ENCODE results near the gene IFT80.

IFT80 gene

DNA sequence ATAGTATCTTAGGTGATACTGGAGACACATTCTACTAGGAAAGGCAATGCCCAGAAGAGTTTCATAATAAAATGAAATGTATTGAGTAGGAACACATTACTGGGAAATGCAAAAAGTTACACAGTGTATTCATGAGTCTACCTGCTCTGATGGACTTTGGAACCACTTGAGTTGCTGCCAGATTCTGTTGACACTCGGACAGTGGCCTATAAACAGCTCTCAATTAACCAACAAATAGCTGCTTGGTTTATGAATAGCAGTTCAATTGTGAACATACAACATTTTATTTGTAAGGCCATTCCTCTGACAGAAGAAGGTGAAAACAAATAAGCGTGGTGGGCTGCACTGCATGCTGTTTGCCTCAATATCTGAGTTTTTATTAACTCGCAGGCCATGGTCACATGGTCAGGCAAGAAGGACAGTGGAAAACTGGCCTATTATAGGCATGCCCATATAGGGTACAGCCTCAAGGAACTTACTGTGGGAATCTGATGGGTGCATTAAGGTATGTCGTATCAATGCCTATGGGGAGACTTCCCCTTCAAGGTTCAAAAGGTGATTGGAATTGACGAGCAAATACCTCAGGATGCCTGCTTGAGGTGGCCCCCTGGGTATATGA is 107.6 kb downstream of the IFT80 start:
- Histone ChIP-seq H3K4me1 (ENCODE audit: control insufficient read depth in 2 of 2, insufficient read depth in 2 of 2, low read length in 2 of 2) (no peaks in the 10 kb centered on the region), H3K9me3 (ENCODE audit: control insufficient read depth in 2 of 2, low read length in 2 of 2) (no peaks in the 10 kb centered on the region), H3K27me3 (ENCODE audit: control insufficient read depth in 2 of 2, insufficient read depth in 2 of 2, low read length in 2 of 2) (no peaks in the 10 kb centered on the region), H3K36me3 (ENCODE audit: control insufficient read depth in 2 of 2, insufficient read depth in 2 of 2, low read length in 2 of 2) (no peaks in the 10 kb centered on the region), H3K27ac (ENCODE audit: low read depth in 2 of 2, low read length in 2 of 2) (no peak overlapping the region), H3K9ac (ENCODE audit: low read depth in 1 of 2, low read length in 2 of 2) (no peak overlapping the region), H3K4me3 (ENCODE audit: low read length in 2 of 2) (no peak overlapping the region)

DNA sequence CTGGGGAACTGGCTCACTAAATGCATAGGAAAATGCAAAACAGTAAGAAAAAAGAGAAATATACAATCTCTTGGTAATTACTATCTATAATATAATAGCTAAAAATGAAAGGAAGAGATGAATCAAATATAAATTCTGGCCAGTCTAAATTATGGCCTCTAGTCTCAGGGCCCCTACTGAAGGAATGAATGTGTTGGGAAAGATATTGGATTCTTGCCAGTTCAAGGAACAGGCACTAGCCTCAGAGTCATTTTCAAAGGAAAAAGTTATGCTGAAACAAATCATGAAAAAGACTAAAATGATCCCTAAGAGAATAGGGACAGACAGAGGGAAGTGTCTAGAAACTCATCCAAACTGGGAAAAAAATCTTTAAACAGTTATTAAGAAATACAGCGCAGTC is 111.4 kb downstream of the IFT80 start:
- Histone ChIP-seq H3K9ac (ENCODE audit: low read depth in 1 of 2, low read length in 2 of 2) (no peak overlapping the region), H3K27me3 (ENCODE audit: control insufficient read depth in 2 of 2, insufficient read depth in 2 of 2, low read length in 2 of 2) (no peaks in the 10 kb centered on the region), H3K9me3 (ENCODE audit: control insufficient read depth in 2 of 2, low read length in 2 of 2) (no peaks in the 10 kb centered on the region), H3K27ac (ENCODE audit: low read depth in 2 of 2, low read length in 2 of 2) (no peak overlapping the region), H3K4me3 (ENCODE audit: low read length in 2 of 2) (no peak overlapping the region), H3K36me3 (ENCODE audit: control insufficient read depth in 2 of 2, insufficient read depth in 2 of 2, low read length in 2 of 2) (no peaks in the 10 kb centered on the region), H3K4me1 (ENCODE audit: control insufficient read depth in 2 of 2, insufficient read depth in 2 of 2, low read length in 2 of 2) (no peaks in the 10 kb centered on the region)

DNA sequence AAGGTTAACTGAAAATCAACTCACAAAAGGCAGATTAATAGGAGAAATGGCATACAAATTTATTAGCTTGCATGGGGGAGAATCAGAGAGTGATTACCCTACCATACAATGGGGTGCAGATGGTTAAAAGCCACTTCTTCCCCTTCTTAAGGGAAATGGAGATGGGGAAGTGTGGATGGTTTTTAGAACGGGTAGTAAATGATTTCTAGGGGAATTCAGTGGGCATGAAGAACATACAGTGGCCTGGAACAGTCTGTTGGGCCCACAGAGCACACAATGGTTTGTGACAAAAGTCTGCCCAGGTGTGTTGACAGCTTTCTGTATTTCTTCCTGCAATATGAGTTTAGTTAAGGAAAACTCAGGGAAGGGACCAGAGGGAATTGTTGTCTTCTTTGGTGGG is 112.8 kb downstream of the IFT80 start:
- Histone ChIP-seq H3K36me3 (ENCODE audit: control insufficient read depth in 2 of 2, insufficient read depth in 2 of 2, low read length in 2 of 2) (no peaks in the 10 kb centered on the region), H3K9me3 (ENCODE audit: control insufficient read depth in 2 of 2, low read length in 2 of 2) (no peaks in the 10 kb centered on the region), H3K27me3 (ENCODE audit: control insufficient read depth in 2 of 2, insufficient read depth in 2 of 2, low read length in 2 of 2) (no peaks in the 10 kb centered on the region), H3K4me3 (ENCODE audit: low read length in 2 of 2) (no peak overlapping the region), H3K9ac (ENCODE audit: low read depth in 1 of 2, low read length in 2 of 2) (no peak overlapping the region), H3K4me1 (ENCODE audit: control insufficient read depth in 2 of 2, insufficient read depth in 2 of 2, low read length in 2 of 2) (no peaks in the 10 kb centered on the region), H3K27ac (ENCODE audit: low read depth in 2 of 2, low read length in 2 of 2) (no peak overlapping the region)

DNA sequence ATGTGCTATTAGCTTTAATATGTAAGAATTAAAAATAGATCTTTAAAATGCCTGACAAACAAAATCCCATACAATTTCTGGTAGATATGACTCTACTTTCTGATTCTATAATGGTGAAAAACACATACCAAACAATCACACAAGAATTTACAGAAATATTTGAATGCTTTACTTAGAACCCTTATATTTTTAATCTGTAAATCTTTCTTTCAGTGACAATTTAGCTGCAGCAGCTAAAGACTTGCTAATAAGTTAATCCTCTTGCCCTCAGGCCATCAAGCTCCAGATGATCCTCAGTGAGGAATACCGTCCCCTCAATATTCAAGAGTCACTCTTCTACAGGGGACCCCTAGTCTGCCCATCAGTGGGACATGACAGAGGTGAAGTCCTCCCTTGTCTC is 118.2 kb downstream of the IFT80 start:
- Histone ChIP-seq H3K27ac (ENCODE audit: low read depth in 2 of 2, low read length in 2 of 2) (no peak overlapping the region), H3K9ac (ENCODE audit: low read depth in 1 of 2, low read length in 2 of 2) (no peak overlapping the region), H3K27me3 (ENCODE audit: control insufficient read depth in 2 of 2, insufficient read depth in 2 of 2, low read length in 2 of 2) (no peaks in the 10 kb centered on the region), H3K36me3 (ENCODE audit: control insufficient read depth in 2 of 2, insufficient read depth in 2 of 2, low read length in 2 of 2) (peaks cover 3 to 4% of the 10 kb centered on the region in 2 donors), H3K4me3 (ENCODE audit: low read length in 2 of 2) (no peak overlapping the region), H3K9me3 (ENCODE audit: control insufficient read depth in 2 of 2, low read length in 2 of 2) (no peaks in the 10 kb centered on the region), H3K4me1 (ENCODE audit: control insufficient read depth in 2 of 2, insufficient read depth in 2 of 2, low read length in 2 of 2) (no peaks in the 10 kb centered on the region)

DNA sequence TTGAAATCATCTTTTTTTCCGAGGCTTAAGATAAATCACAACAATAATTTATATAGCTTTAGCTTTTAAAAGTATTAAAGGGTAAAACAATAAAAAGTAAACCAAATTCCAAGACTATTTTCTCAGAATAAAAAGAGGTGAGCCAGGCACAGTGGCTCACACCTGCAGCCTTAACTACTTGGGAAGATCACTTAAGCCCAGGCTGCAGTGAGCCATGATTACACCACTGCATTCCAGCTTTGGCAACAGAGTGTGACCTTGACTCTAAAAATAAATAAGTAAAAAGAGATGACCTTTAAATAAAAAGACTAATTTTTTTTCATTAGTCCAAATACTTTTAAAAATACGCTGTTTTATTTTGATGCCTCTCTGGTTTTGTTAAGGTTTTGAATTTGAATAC is 119.4 kb downstream of the IFT80 start:
- H3K9me3 ChIP-seq (ENCODE audit: control insufficient read depth in 2 of 2, low read length in 2 of 2) = no peaks in the 10 kb centered on the region
- no peaks in the 10 kb centered on the region for H3K27me3 ChIP-seq (ENCODE audit: control insufficient read depth in 2 of 2, insufficient read depth in 2 of 2, low read length in 2 of 2)
- peaks cover 3 to 4% of the 10 kb centered on the region in 2 donors for H3K36me3 ChIP-seq (ENCODE audit: control insufficient read depth in 2 of 2, insufficient read depth in 2 of 2, low read length in 2 of 2)
- H3K27ac ChIP-seq (ENCODE audit: low read depth in 2 of 2, low read length in 2 of 2) = no peak overlapping the region
- no peak overlapping the region for H3K4me3 ChIP-seq (ENCODE audit: low read length in 2 of 2)
- no peak overlapping the region for H3K9ac ChIP-seq (ENCODE audit: low read depth in 1 of 2, low read length in 2 of 2)
- H3K4me1 ChIP-seq (ENCODE audit: control insufficient read depth in 2 of 2, insufficient read depth in 2 of 2, low read length in 2 of 2) = no peaks in the 10 kb centered on the region

DNA sequence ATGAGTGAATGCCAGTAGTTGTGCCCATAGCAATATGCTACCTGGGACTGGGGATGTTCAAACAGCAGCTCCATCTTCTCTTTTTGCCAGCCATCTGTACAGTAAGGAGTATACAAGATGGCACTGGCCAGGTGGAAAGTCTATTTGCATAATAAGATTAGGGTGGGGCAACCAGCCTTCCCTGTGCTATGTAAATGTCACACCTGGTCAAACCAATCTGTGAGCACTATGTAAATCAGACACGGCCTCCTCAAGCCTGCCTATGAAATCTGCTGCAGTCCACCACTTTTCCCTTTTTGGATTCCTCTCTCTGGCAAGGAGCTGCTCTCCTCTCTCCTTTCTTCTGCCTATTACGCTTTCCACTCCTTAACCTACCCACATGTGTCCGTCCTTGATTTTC is 120.8 kb downstream of the IFT80 start:
- Histone ChIP-seq H3K4me1 (ENCODE audit: control insufficient read depth in 2 of 2, insufficient read depth in 2 of 2, low read length in 2 of 2) (no peaks in the 10 kb centered on the region), H3K9me3 (ENCODE audit: control insufficient read depth in 2 of 2, low read length in 2 of 2) (no peaks in the 10 kb centered on the region), H3K27ac (ENCODE audit: low read depth in 2 of 2, low read length in 2 of 2) (no peak overlapping the region), H3K9ac (ENCODE audit: low read depth in 1 of 2, low read length in 2 of 2) (no peak overlapping the region), H3K4me3 (ENCODE audit: low read length in 2 of 2) (no peak overlapping the region), H3K27me3 (ENCODE audit: control insufficient read depth in 2 of 2, insufficient read depth in 2 of 2, low read length in 2 of 2) (no peaks in the 10 kb centered on the region), H3K36me3 (ENCODE audit: control insufficient read depth in 2 of 2, insufficient read depth in 2 of 2, low read length in 2 of 2) (peaks cover 3 to 4% of the 10 kb centered on the region in 2 donors)

DNA sequence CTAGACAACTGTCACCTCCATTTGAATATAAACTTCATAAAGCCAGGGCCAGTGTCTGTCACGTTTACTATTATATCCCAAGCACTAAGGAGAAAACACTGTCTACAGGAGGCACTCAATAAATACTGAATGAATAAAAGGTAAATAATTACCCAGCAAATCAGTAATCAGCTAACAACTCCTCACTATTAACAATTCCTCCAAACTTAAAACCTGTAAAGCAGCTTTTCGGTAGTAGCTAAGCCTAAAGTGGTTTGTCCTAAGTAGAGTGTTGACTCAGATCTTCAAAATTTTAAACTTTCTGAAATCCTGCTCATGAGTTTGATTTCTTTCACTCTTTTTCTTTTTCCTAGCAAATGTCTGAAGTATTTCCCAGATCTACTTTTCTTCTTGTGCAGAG is 133.9 kb downstream of the IFT80 start:
- Histone ChIP-seq H3K36me3 (ENCODE audit: control insufficient read depth in 2 of 2, insufficient read depth in 2 of 2, low read length in 2 of 2) (peaks cover 0 to 2% of the 10 kb centered on the region in 2 donors), H3K4me1 (ENCODE audit: control insufficient read depth in 2 of 2, insufficient read depth in 2 of 2, low read length in 2 of 2) (no peaks in the 10 kb centered on the region), H3K27ac (ENCODE audit: low read depth in 2 of 2, low read length in 2 of 2) (no peak overlapping the region), H3K4me3 (ENCODE audit: low read length in 2 of 2) (no peak overlapping the region), H3K9me3 (ENCODE audit: control insufficient read depth in 2 of 2, low read length in 2 of 2) (no peaks in the 10 kb centered on the region), H3K9ac (ENCODE audit: low read depth in 1 of 2, low read length in 2 of 2) (no peak overlapping the region), H3K27me3 (ENCODE audit: control insufficient read depth in 2 of 2, insufficient read depth in 2 of 2, low read length in 2 of 2) (no peaks in the 10 kb centered on the region)

DNA sequence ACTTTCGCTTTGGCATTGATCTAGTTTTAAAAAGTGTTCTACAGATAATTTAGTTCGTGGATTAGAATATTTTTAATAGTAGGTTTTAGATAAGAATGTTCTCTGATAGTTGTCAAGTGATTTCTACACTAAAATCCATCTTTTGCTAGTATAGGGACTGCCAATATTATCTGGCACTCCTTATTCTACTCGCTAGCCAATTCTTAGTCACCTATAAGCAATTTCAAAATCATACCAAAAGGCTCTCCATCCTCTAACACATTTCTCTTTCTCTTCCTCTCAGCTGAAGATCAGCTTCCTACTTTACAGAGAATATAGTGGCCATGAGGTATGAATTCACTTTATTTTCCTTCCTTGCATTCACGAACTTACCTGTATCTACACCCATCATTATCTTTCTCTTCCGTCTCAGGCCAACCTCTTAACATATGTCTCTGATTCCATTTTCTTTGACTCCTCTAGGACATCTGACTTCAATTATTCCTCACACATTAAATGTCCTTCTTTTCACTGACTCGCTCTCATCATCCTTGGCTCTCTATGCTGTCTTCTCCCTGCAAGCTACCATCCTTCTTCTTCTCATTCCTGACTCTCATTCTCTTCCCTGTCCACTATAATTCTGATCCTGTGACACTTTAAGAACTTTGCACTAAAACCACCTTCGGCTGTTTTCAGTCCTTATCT is 138.3 kb downstream of the IFT80 start:
- no peaks in the 10 kb centered on the region for H3K36me3 ChIP-seq (ENCODE audit: control insufficient read depth in 2 of 2, insufficient read depth in 2 of 2, low read length in 2 of 2)
- no peak overlapping the region for H3K27ac ChIP-seq (ENCODE audit: low read depth in 2 of 2, low read length in 2 of 2)
- no peaks in the 10 kb centered on the region for H3K4me1 ChIP-seq (ENCODE audit: control insufficient read depth in 2 of 2, insufficient read depth in 2 of 2, low read length in 2 of 2)
- no peaks in the 10 kb centered on the region for H3K27me3 ChIP-seq (ENCODE audit: control insufficient read depth in 2 of 2, insufficient read depth in 2 of 2, low read length in 2 of 2)
- no peaks in the 10 kb centered on the region for H3K9me3 ChIP-seq (ENCODE audit: control insufficient read depth in 2 of 2, low read length in 2 of 2)
- no peak overlapping the region for H3K4me3 ChIP-seq (ENCODE audit: low read length in 2 of 2)
- H3K9ac ChIP-seq (ENCODE audit: low read depth in 1 of 2, low read length in 2 of 2) = no peak overlapping the region

DNA sequence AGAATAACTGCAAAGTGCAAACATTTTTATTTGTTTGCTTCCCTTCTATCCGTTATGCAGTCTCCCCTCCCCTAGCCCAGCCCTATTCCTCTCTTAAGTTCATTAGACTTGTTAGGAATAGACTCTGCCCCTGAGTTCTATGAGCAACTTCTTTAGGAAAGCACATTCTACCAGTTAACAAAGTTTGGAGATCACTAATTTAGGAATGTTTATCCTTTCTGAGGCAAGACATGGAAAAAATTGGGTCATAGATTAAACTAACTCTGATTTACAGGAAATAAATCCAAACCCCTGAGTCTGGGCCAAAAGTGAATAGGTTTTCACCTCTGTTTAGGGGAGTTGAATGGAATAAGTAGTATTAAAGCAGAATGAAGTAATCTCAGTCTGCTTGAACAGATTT is 139.4 kb downstream of the IFT80 start:
- H3K27me3 ChIP-seq (ENCODE audit: control insufficient read depth in 2 of 2, insufficient read depth in 2 of 2, low read length in 2 of 2) = no peaks in the 10 kb centered on the region
- H3K36me3 ChIP-seq (ENCODE audit: control insufficient read depth in 2 of 2, insufficient read depth in 2 of 2, low read length in 2 of 2) = no peaks in the 10 kb centered on the region
- no peak overlapping the region for H3K27ac ChIP-seq (ENCODE audit: low read depth in 2 of 2, low read length in 2 of 2)
- no peak overlapping the region for H3K4me3 ChIP-seq (ENCODE audit: low read length in 2 of 2)
- H3K9me3 ChIP-seq (ENCODE audit: control insufficient read depth in 2 of 2, low read length in 2 of 2) = no peaks in the 10 kb centered on the region
- no peak overlapping the region for H3K9ac ChIP-seq (ENCODE audit: low read depth in 1 of 2, low read length in 2 of 2)
- no peaks in the 10 kb centered on the region for H3K4me1 ChIP-seq (ENCODE audit: control insufficient read depth in 2 of 2, insufficient read depth in 2 of 2, low read length in 2 of 2)

DNA sequence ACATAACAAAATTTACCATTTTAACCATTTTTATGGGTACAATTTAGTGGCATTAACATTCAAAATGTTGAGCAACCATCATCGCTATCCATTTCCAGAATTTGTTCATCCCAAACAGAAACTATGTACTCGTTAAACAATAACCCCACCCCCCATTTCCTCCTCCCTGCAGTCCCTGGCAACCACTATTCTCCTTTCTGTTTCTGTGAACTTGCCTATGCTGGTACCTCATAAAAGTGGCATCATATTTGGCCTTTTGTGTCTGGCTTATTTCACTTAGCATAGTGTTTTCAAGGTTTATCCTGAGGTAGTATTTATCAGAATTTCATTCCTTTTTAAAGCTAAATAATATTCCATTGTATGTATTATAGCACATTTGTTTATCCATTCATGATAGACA is 141.4 kb downstream of the IFT80 start:
- Histone ChIP-seq H3K36me3 (ENCODE audit: control insufficient read depth in 2 of 2, insufficient read depth in 2 of 2, low read length in 2 of 2) (no peaks in the 10 kb centered on the region), H3K4me3 (ENCODE audit: low read length in 2 of 2) (no peak overlapping the region), H3K9me3 (ENCODE audit: control insufficient read depth in 2 of 2, low read length in 2 of 2) (no peaks in the 10 kb centered on the region), H3K27ac (ENCODE audit: low read depth in 2 of 2, low read length in 2 of 2) (no peak overlapping the region), H3K9ac (ENCODE audit: low read depth in 1 of 2, low read length in 2 of 2) (no peak overlapping the region), H3K27me3 (ENCODE audit: control insufficient read depth in 2 of 2, insufficient read depth in 2 of 2, low read length in 2 of 2) (no peaks in the 10 kb centered on the region), H3K4me1 (ENCODE audit: control insufficient read depth in 2 of 2, insufficient read depth in 2 of 2, low read length in 2 of 2) (no peaks in the 10 kb centered on the region)

All from mucosa of rectum (tissue), 2 donors.